HepG2 (cell line): ENCODE results near the gene UQCRC1. TPM values are rescaled to one million over a fixed set of nuclear protein-coding genes. Genes with fewer than 3 reads are reported as not detected.

Experiments used
- AHDC1 ChIP-seq: sonication (generic); formaldehyde crosslinking; IDR thresholded peaks from 2 replicates; pipeline ENCODE4 v1.5.1; 2020; ENCODE audit warnings: mild to moderate bottlenecking, missing genetic modification reagents, borderline replicate concordance
- BCL3 ChIP-seq: sonication (generic); formaldehyde crosslinking; IDR thresholded peaks from 2 replicates; pipeline ENCODE4 v1.5.1; 2020; ENCODE audit warnings: mild to moderate bottlenecking, missing genetic modification reagents, moderate library complexity
- EP300 ChIP-seq, 3 experiments: sonication (generic) in 1 of 3; formaldehyde crosslinking in 1 of 3; IDR thresholded peaks; 2 replicates each; pipeline versions ENCODE4 v1.5.1 to v1.6.1; 2011 to 2020; ENCODE audit warnings: low read depth in 2 of 3, low read length in 2 of 3, borderline replicate concordance in 1 of 3, improper control_type of control experiment in 1 of 3, mild to moderate bottlenecking in 1 of 3, missing genetic modification reagents in 1 of 3, moderate library complexity in 1 of 3
- FOXP4 ChIP-seq: sonication (generic); formaldehyde crosslinking; IDR thresholded peaks from 2 replicates; pipeline ENCODE4 v1.4.0; 2020; ENCODE audit warnings: missing genetic modification reagents
- NR2F1 ChIP-seq, 2 experiments: fragments of 450-650 bp in 1 of 2; formaldehyde crosslinking in 1 of 2; IDR thresholded peaks; 2 replicates each; pipeline versions ENCODE4 v1.5.0 to v1.6.1; 2016 to 2020; ENCODE audit warnings: mild to moderate bottlenecking in 1 of 2, missing compliant biosample characterization in 1 of 2, missing genetic modification reagents in 1 of 2, moderate library complexity in 1 of 2
- PLRG1 ChIP-seq: fragments of 450-650 bp; conservative IDR thresholded peaks from 2 replicates; pipeline ENCODE4 v1.6.1; 2016
- PPARG ChIP-seq: conservative IDR thresholded peaks from 2 replicates; pipeline ENCODE4 v1.6.1; 2016; ENCODE audit warnings: missing biosample characterization, missing genetic modification reagents
- SOX13 ChIP-seq, 3 experiments: fragments of 450-650 bp in 1 of 3; sonication (generic) in 1 of 3; formaldehyde crosslinking in 1 of 3; IDR thresholded peaks in 2 of 3; conservative IDR thresholded peaks in 1 of 3; 2 replicates each; pipeline versions ENCODE4 v1.5.0 to v1.6.1; 2016 to 2020; ENCODE audit warnings: antibody characterized with exemption in 1 of 3, mild to moderate bottlenecking in 1 of 3, missing compliant biosample characterization in 1 of 3, missing genetic modification reagents in 1 of 3, moderate library complexity in 1 of 3
- TFE3 ChIP-seq: IDR thresholded peaks from 2 replicates; pipeline ENCODE4 v1.6.1; 2016
- TMF1 ChIP-seq: sonication (generic); formaldehyde crosslinking; IDR thresholded peaks from 2 replicates; pipeline ENCODE4 v1.8.1; 2022; ENCODE audit warnings: low read depth, missing genetic modification reagents
- ZNF263 ChIP-seq: sonication (generic); formaldehyde crosslinking; IDR thresholded peaks from 2 replicates; pipeline ENCODE4 v1.4.0; 2020; ENCODE audit warnings: missing genetic modification reagents
- ZNF333 ChIP-seq: sonication (generic); formaldehyde crosslinking; IDR thresholded peaks from 2 replicates; pipeline ENCODE4 v1.4.0; 2020; ENCODE audit warnings: mild to moderate bottlenecking, missing genetic modification reagents, borderline replicate concordance
- ZNF430 ChIP-seq: sonication (generic); formaldehyde crosslinking; IDR thresholded peaks from 2 replicates; pipeline ENCODE4 v1.9.0; 2021; ENCODE audit warnings: mild to moderate bottlenecking, missing genetic modification reagents
- ZNF577 ChIP-seq: sonication (generic); formaldehyde crosslinking; IDR thresholded peaks from 2 replicates; pipeline ENCODE4 v1.4.0; 2020; ENCODE audit warnings: mild to moderate bottlenecking, low read depth, missing genetic modification reagents, borderline replicate concordance
- ZNF772 ChIP-seq: sonication (generic); formaldehyde crosslinking; IDR thresholded peaks from 2 replicates; pipeline ENCODE4 v1.5.0; 2020; ENCODE audit warnings: mild to moderate bottlenecking, missing genetic modification reagents
- polyA plus RNA-seq, 8 experiments: library from polyadenylated mRNA; depleted of rRNA in 3 of 8; stranded (reverse) in 7 of 8; unstranded in 1 of 8; fragments of >200 nt; fragmentation: Illumina TruSeq in 4 of 8; extraction: Trizol in 4 of 8; gene quantifications; 2 replicates each; pipeline versions ENCODE4 v1.2.1 to v1.2.3, GENCODE V29; 2011 to 2016; ENCODE audit warnings: low read depth in 4 of 8, missing spikeins in 1 of 8, mixed read lengths in 1 of 8; ENCODE audit not compliant: insufficient read depth in 1 of 8
- total RNA-seq, 5 experiments: library from RNA; depleted of rRNA; stranded (reverse); fragments of >200 nt; fragmentation: Illumina TruSeq; extraction: Trizol; gene quantifications; 2 replicates each; pipeline ENCODE4 v1.2.3, GENCODE V29; 2016; ENCODE audit warnings: low read depth in 1 of 5

UQCRC1 gene
- total and polyA plus RNA-seq, 2 of the 13 experiments (the other 11 are each of a cell fraction or from before 2014, with no cell fraction given), result 316 to 680 TPM

GRCh38 chr3:48623851-48624547 is 14.6 kb upstream of the UQCRC1 start (continued):
- TF ChIP-seq EP300 (IDR thresholded peaks at IDR 0.05; ENCODE audit: low read depth in 2 of 2, low read length in 2 of 2), result peak in 1 of 2 experiments; percentile 81; a peak in 2 of 4 replicates
- peak; percentile 67; the same call in 1 of the 2 replicates for TF ChIP-seq EP300 (CRISPR knock-in tag; IDR thresholded peaks at IDR 0.05; ENCODE audit: borderline replicate concordance)
- peak; percentile 83; the same call in 1 of the 2 replicates for TF ChIP-seq AHDC1
- no peak for TF ChIP-seq ZNF263
- TF ChIP-seq ZNF577 (CRISPR knock-in tag), result no peak
- 0 out of 2 replicates have a peak, but pooled peaks have one; percentile 15 for TF ChIP-seq BCL3 (CRISPR knock-in tag)
- TF ChIP-seq TFE3 (CRISPR knock-in tag), result peak; percentile 95
- TF ChIP-seq ZNF430, result no peak
- TF ChIP-seq FOXP4 (CRISPR knock-in tag), result peak; percentile 83
- TF ChIP-seq PPARG (CRISPR knock-in tag), result peak; percentile 51
- TF ChIP-seq ZNF772, result no peak
- no peak for TF ChIP-seq PLRG1
- TF ChIP-seq TMF1 (CRISPR knock-in tag), result no peak
- TF ChIP-seq ZNF333 (CRISPR knock-in tag), result no peak
- peak in 1 of 2 experiments; percentile 74; a peak in 2 of 4 replicates for TF ChIP-seq NR2F1 (CRISPR knock-in tag; IDR thresholded peaks at IDR 0.05)
- no peak for TF ChIP-seq SOX13 (IDR thresholded peaks at IDR 0.05)
- TF ChIP-seq SOX13 (CRISPR knock-in tag; conservative IDR thresholded peaks at IDR 0.05 in 1 of 2, IDR thresholded peaks at IDR 0.05 in 1 of 2), result peak in 1 of 2 experiments; percentile 65; a peak in 1 of 4 replicates
